Stimulated activated CD4-positive, alpha-beta T cell treated with anti-CD3 and anti-CD28 coated beads, Interleukin-15, amount 100 ng/mL, for 24 hours (primary cell): Measurements from ENCODE around the gene FBXL13.
"Not testable (repeated sequence)": the region's sequence is repeated elsewhere in the genome, so short reads cannot be mapped to it uniquely, and the experiment has no call there.

Source experiments
- DNase-seq: peaks from one replicate; pipeline ENCODE4 v3.0.0-alpha.2; 2020

The FBXL13 gene

DNA sequence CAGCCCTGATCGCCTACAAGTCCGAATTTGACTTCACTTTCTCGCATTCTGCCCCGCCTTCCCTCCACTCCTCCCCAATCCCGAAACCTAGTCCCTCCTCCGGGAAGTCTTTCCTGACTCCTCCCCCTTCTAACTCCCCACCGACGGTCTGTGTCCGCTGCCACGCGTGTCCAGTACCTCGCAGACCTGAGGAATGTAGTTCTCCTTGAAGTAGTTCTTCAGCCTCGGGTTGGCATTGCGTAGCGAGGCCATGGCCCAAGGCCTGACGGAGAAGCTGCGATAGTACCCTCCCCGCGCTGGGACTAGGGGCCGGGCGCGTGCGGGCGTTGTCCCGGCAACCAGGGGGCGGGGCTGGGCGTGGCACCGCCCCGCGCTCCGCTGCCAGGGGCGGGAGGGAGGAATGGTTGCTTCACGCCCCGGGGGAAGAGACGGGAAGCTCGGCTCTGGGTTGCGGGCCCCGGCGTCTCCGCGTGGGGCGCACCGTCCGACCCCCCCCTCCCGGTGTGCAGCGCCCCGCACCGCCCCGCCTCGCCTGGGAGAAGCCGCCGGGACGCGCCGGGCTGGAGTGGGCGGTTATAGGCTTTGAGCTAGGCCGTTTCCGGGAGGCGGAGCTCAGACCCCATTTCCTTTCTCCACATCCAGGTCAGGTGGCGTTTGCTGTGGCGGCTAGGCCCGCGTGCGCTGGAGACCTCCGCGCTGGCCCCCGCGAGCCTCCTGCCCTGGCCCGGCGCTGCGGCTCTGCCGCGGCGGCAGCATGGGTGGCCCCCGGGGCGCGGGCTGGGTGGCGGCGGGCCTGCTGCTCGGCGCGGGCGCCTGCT lies at the start of gene FBXL13, which contains the start of gene ARMC10:
Gene FBXL13 (minus strand): TSS at position 278 of the 818 bp plus-strand sequence.
Gene ARMC10 (plus strand): TSS at position 622 of the 818 bp plus-strand sequence. CDS start 133 bp downstream, at position 755.
- DNase-seq, result peak; percentile 94

GRCh38 chr7:103123529-103123928 lies 48.9 kb upstream of the FBXL13 start:
- DNase-seq, result no peak

- no peak for DNase-seq
Observed at GRCh38 chr7:103121641-103122040, 47.0 kb upstream of the FBXL13 start.

- no peak for DNase-seq
Observed at GRCh38 chr7:103120362-103120761, 45.8 kb upstream of the FBXL13 start.

GRCh38 chr7:103119791-103120291 lies 45.2 kb upstream of the FBXL13 start:
- no peak for DNase-seq

DNA sequence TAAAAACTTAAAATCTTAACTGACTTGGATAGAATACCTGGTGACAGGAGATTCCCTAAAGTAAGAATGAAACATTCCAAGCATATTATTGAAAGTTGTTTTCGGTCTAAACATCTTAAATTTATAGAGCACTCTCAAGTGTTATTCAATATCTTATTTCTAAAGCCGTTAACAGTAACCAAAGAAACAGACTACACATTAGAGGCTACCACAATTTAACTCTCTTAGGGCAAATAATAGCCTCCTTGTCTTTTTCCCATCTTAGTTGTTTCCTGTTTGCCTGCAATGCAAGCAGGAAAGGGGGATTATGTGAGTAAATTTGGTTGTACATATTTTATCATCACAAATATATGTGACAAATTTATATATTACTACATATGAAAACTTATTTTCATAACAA lies 42.9 kb upstream of the FBXL13 start:
- no peak for DNase-seq

DNA sequence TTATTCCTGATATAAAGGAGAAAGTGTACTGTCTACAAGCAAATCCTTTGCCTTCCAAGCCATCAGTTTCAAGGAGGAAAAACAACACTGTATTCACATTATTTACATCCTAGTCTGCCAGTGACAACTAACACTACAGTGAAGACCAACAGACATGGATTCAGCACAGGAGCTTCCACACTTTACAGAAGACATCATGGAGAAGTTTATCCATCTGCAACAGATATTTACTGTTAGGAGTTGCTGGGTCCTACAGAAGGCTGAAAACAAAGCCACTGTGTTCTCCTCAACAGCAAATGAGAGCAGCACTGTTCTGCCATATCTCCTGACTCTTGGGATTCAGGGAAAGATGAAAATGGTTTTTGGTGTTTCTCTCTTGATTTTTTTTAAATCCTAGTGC lies 42.4 kb upstream of the FBXL13 start:
- DNase-seq, result no peak

GRCh38 chr7:103116511-103116910 lies 41.9 kb upstream of the FBXL13 start:
- no peak for DNase-seq

DNA sequence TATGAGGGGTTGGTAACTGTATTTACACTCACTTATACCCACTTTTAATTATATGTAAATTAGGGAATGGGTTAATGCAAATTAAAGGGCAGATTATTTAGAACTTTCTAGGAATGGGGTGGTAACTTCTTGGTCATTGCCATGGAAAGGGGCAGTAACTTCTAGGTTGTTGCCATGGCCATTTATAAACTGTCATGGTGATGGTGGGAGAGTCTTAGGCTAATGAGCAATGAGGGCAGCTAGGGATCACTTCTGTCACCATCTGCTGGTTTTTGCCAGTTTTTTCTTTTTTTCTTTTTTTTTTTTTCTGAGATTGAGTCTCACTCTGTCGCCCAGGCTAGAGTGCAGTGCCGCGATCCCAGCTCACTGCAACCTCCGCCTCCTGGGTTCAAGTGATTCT lies 41.2 kb upstream of the FBXL13 start:
- DNase-seq, result no peak

DNA sequence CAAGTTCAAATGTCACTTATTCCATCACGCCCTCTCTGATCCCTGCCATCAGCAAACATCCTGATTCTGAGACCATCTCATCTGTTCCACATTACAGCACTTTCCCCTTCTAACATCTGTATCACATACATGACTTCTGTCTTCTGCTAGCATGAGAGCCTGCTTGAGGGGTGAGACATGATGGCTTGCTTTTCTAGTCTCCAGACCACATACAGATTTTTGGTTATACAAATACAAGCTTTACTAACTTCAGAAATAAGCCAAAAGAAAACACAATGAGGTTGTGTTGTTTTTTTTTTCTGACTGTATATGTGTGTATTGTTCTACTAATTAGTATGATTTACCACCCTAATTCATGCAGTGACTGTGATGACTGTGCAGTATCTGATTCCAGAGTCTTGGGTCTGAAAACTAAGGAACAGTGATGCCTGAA lies 40.0 kb upstream of the FBXL13 start:
- DNase-seq, result no peak

DNA sequence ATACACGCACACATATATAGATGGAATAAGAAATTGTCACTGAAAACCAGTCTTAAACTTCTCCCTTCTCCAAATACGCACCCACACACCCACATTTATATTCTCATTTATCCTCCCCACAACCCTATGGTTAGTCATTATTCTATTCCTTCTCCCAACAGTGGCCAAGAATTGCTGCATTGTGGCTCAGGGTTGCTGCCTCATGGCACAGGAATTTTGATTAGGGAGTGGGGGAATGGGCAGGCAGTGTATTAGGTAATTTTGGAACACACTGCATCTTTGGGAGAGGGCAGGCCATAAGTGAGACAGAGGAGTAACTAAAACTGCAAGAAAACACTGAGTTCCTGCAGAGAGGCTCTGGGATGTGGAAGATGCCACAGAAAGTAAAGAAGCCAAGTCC lies 38.6 kb upstream of the FBXL13 start:
- no peak for DNase-seq

DNA sequence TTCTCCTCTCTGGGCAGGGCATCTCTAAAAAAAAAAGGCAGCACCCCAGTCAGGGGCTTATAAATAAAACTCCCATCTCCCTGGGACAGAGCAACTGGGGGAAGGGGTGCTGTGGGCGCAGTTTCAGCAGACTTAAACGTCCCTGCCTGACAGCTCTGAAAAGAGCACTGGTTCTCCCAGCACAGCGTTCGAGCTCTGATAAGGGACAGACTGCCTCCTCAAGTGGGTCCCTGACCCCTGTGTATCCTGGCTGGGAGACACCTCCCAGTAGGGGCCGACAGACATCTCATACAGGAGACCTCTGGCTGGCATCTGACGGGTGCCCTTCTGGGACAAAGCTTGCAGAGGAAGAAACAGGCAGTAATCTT lies 32.1 kb upstream of the FBXL13 start:
- DNase-seq, result not testable (repeated sequence)

DNA sequence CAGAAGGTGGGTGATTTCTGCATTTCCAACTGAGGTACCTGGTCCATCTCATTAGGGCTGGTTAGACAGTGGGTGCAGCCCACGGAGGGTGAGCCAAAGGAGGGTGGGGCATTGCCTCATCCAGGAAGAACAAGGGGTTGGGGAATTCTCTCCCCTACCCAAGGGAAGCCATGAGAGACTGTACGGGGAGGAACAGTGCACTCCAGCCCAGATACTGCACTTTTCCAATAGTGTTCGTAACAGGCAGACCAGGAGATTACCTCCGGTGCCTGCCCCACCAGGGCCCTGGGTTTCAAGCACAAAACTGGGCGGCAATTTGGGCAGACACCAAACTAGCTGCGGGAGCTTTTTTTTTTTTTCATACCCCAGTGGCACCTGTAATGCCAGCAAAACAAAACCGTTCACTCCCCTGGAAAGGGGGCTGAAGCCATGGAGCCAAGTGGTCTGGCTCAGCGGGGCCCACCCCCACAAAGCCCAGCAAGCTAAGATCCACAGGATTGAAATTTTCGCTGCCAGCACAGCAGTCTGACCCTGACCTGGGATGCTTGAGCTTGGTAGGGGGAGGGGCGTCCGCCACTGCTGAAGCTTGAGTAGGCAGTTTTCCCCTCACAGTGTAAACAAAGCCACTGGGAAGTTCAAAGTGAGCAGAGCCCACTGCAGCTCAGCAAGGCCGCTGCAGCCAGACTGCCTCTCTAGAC lies 31.6 kb upstream of the FBXL13 start:
- no peak for DNase-seq

DNA sequence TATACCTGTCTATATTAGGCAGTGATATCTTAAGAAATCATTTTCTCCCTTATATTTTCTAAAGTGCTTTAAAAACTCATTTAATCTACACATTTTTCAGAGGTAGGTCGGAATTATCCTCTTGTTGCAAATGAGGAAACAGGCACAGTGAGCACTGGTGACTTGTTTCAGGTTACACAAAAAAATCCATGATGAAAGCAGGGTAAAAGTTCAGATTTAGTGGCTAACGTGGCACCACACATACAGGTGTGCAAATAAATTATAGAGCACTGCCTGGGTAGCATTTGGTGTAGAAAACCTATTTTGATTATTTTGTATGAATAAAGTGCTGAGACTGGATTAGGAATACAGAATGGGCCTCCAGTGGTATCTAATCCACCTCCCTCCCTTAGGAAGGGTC lies 26.9 kb upstream of the FBXL13 start:
- no peak for DNase-seq

DNA sequence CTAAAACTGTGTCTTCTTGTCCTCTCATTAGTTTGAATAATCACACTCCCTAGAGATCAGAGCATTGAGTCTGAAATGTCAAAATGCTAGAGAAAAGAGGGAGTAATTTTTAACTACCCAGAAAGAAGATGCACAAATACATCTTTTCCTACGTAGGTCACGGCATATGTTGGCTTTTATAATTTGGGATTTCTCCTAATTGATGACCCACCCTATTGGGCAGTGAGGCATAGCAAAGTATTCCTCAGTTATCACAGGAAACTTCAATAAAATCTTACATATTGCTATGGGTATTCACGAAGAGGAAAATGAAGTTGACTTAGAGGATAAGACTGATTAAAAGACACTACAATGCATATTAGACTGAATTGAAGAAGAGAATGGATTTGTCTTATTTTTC lies 25.8 kb upstream of the FBXL13 start:
- DNase-seq, result no peak

GRCh38 chr7:103097041-103097440 lies 22.4 kb upstream of the FBXL13 start:
- DNase-seq, result no peak

DNA sequence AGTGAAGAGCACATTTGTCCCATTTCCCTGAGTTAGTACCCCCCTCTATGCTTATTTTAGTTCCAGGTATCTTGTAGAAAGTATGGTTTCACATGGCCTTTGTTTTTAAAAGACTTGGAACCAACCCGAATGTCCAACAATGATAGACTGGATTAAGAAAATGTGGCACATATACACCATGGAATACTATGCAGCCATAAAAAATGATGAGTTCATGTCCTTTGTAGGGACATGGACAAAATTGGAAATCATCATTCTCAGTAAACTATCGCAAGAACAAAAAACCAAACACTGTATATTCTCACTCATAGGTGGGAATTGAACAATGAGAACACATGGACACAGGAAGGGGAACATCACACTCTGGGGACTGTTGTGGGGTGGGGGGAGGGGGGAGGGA lies 21.0 kb upstream of the FBXL13 start:
- not testable (repeated sequence) for DNase-seq

DNA sequence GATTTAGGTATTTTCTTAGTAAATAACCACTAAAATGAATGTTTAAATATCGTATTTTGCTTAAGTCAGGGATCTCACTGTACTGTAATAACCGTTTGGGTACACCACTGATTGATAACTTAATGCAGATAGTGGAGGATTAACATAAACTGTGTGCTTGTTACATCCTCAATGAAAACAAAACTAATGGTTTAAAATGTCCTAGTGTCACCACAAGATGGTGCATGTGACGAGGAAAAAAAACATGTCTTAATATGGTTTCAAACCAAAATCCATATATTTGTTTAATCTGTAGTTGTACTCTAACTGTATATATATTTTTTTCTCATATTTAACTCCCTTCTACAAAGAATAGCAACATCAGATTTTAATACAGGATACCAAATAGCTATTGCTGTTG lies 19.5 kb upstream of the FBXL13 start:
- DNase-seq, result no peak

- DNase-seq, result no peak
Observed at GRCh38 chr7:103093429-103093828, 18.8 kb upstream of the FBXL13 start.

GRCh38 chr7:103092321-103092720 lies 17.7 kb upstream of the FBXL13 start:
- DNase-seq, result not testable (repeated sequence)

GRCh38 chr7:103083210-103083609 lies 8.6 kb upstream of the FBXL13 start:
- DNase-seq, result no peak

- DNase-seq, result no peak
Observed at GRCh38 chr7:103082497-103082896, 7.9 kb upstream of the FBXL13 start.

- DNase-seq, result no peak
Observed at GRCh38 chr7:103080923-103081322, 6.3 kb upstream of the FBXL13 start.

DNA sequence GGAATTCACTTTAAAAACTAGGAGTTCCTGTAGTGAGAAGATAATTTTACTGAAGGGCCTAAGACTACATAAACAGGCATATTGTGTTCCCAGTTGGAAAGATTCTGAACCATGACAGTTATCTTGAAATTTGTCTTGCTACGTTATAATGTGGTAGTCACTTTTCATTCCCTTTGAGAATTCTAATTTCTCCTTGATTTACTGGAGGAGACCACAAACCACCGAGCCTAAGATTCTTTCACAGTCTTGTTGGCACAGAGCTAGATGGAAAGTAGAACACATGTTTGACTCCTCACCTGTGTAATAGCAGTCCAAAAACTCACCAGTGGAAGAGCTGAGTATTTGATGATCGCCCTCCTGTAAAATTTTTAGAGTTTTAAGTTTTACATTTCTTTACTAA lies 5.2 kb upstream of the FBXL13 start:
- no peak for DNase-seq
